Neural cell (in vitro differentiated cells): ENCODE results near the gene EAPP. TPM values are rescaled to one million over a fixed set of nuclear protein-coding genes. Genes with fewer than 3 reads are reported as not detected.
"Not testable (repeated sequence)": the region's sequence is repeated elsewhere in the genome, so short reads cannot be mapped to it uniquely, and the experiment has no call there.

Experiments used
- H2AFZ ChIP-seq: fragments of 200-600, 300-800 bp; sonication (generic), shearing (Covaris generic); 2 replicates; pipeline ENCODE4 v1.6.0; 2014; ENCODE audit warnings: low read depth, mild to moderate bottlenecking, antibody characterized with exemption, low read length, moderate library complexity
- H3F3A ChIP-seq: fragments of 200-600 bp; shearing (Covaris generic); 2 replicates; pipeline ENCODE4 v1.6.1; 2016; ENCODE audit warnings: mild to moderate bottlenecking, moderate library complexity, mixed read lengths, antibody characterized with exemption, low read length; ENCODE audit not compliant: insufficient read depth, poor library complexity, severe bottlenecking
- H3K27ac ChIP-seq: fragments of 200-600, 300-800 bp; sonication (generic), shearing (Covaris generic); 2 replicates; pipeline ENCODE4 v1.5.1; 2014; ENCODE audit warnings: mild to moderate bottlenecking, low read length, moderate library complexity
- H3K27me3 ChIP-seq: fragments of 300-800, 200-600 bp; sonication (generic), shearing (Covaris generic); 2 replicates; pipeline ENCODE4 v1.6.0; 2014; ENCODE audit warnings: mild to moderate bottlenecking, low read depth, low read length, moderate library complexity; ENCODE audit not compliant: insufficient read depth
- H3K36me3 ChIP-seq: fragments of 300-800, 200-600 bp; sonication (generic), shearing (Covaris generic); 2 replicates; pipeline ENCODE4 v1.5.1; 2014; ENCODE audit warnings: mild to moderate bottlenecking, antibody characterized with exemption, low read length, moderate library complexity; ENCODE audit not compliant: insufficient read depth
- H3K4me2 ChIP-seq: fragments of 300-800, 200-600 bp; sonication (generic), shearing (Covaris generic); 2 replicates; pipeline ENCODE4 v1.6.0; 2014; ENCODE audit warnings: mild to moderate bottlenecking, low read length
- H3K4me3 ChIP-seq: fragments of 300-800, 200-600 bp; sonication (generic), shearing (Covaris generic); 2 replicates; pipeline ENCODE4 v1.5.1; 2014; ENCODE audit warnings: mild to moderate bottlenecking, low read length, moderate library complexity
- H3K79me2 ChIP-seq: fragments of 200-600 bp; shearing (Covaris generic); replicated peaks from 2 replicates; pipeline ENCODE4 v1.6.0; 2014; ENCODE audit warnings: mild to moderate bottlenecking, low read length, moderate library complexity; ENCODE audit not compliant: insufficient read depth
- H3K9ac ChIP-seq: fragments of 300-800, 200-600 bp; sonication (generic), shearing (Covaris generic); 2 replicates; pipeline ENCODE4 v1.6.1; 2016; ENCODE audit warnings: mild to moderate bottlenecking, low read length, mixed read lengths
- H3K9me2 ChIP-seq: fragments of 200-600 bp; shearing (Covaris generic); 2 replicates; pipeline ENCODE4 v1.6.1; 2016; ENCODE audit warnings: mild to moderate bottlenecking, low read length, mixed read lengths; ENCODE audit not compliant: insufficient read depth
- H3K9me3 ChIP-seq: fragments of 200-600, 300-800 bp; sonication (generic), shearing (Covaris generic); 2 replicates; pipeline ENCODE4 v1.6.1; 2016; ENCODE audit warnings: mild to moderate bottlenecking, mixed run types, low read length, moderate library complexity, mixed read lengths
- H4K20me1 ChIP-seq: fragments of 200-600 bp; shearing (Covaris generic); 2 replicates; pipeline ENCODE4 v1.6.1; 2016; ENCODE audit warnings: mild to moderate bottlenecking, mixed run types; ENCODE audit not compliant: insufficient read depth
- EP300 ChIP-seq: fragments of 450-650 bp; conservative IDR thresholded peaks from 2 replicates; pipeline ENCODE4 v1.6.1; 2014; ENCODE audit warnings: antibody characterized with exemption, mild to moderate bottlenecking, moderate library complexity; ENCODE audit not compliant: poor library complexity, severe bottlenecking
- EZH2 ChIP-seq: fragments of 200-600, 300-800 bp; shearing (Covaris generic), sonication (generic); IDR thresholded peaks from 2 replicates; pipeline ENCODE4 v1.6.1; 2014; ENCODE audit warnings: antibody characterized with exemption, low read length, borderline replicate concordance, mild to moderate bottlenecking; ENCODE audit not compliant: insufficient read depth, poor library complexity, severe bottlenecking
- MXI1 ChIP-seq: fragments of 450-650 bp; conservative IDR thresholded peaks from 2 replicates; pipeline ENCODE4 v1.6.1; 2014; ENCODE audit warnings: antibody characterized with exemption, mild to moderate bottlenecking; ENCODE audit not compliant: poor library complexity, severe bottlenecking
- POLR2AphosphoS5 ChIP-seq: IDR thresholded peaks from 2 replicates; pipeline ENCODE4 v1.6.1; 2012
- RAD21 ChIP-seq: fragments of 450-650 bp; conservative IDR thresholded peaks from 2 replicates; pipeline ENCODE4 v1.6.1; 2014; ENCODE audit warnings: antibody characterized with exemption, mild to moderate bottlenecking, moderate library complexity
- SMC3 ChIP-seq: fragments of 450-650 bp; conservative IDR thresholded peaks from 2 replicates; pipeline ENCODE4 v1.6.1; 2014; ENCODE audit warnings: antibody characterized with exemption, mild to moderate bottlenecking, moderate library complexity; ENCODE audit not compliant: poor library complexity
- TAF1 ChIP-seq: IDR thresholded peaks from 2 replicates; pipeline ENCODE4 v1.6.1; 2012; ENCODE audit warnings: low read depth
- polyA plus RNA-seq: library from polyadenylated mRNA; depleted of rRNA; stranded (reverse); fragments of >200 nt; gene quantifications from 2 replicates; pipeline ENCODE4 v1.2.3, GENCODE V29; 2014
- TF ChIP-seq, protein P1 (sequence below): IDR thresholded peaks from 2 replicates; pipeline ENCODE4 v1.6.1; 2012; ENCODE audit warnings: borderline replicate concordance
- TF ChIP-seq, protein P2 (sequence below): fragments of 450-650 bp; IDR thresholded peaks from 2 replicates; pipeline ENCODE4 v1.5.1; 2014; ENCODE audit warnings: antibody characterized with exemption, mild to moderate bottlenecking, moderate library complexity; ENCODE audit not compliant: poor library complexity, severe bottlenecking

Gene EAPP
- polyA plus RNA-seq, 1 donor from 2014 or later: 112 TPM

DNA sequence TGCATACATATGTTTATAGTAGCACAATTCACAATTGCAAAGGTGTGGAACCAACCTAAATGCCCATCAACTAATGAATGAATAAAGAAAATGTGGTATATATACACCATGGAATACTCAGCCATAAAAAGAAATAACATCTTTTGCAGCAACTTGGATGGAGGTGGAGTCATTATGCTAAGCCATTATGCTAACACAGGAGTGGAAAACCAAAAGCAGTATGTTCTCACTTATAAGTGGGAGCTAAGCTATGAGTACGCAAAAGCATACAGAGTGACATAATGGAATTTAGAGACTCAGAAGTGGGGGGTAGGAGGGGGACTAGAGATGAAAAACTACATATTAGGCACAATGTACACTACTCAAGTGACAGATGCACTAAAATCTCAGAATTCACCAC lies 61.2 kb downstream of the EAPP start:
- H3F3A ChIP-seq: no peaks in the 10 kb centered on the region
- H3K79me2 ChIP-seq: no peaks in the 10 kb centered on the region
- H3K36me3 ChIP-seq: no peaks in the 10 kb centered on the region
- H3K9ac ChIP-seq: no peak overlapping the region
- H3K27ac ChIP-seq: no peak overlapping the region
- TF ChIP-seq POLR2AphosphoS5: no peak
- TF ChIP-seq, protein P1, sequence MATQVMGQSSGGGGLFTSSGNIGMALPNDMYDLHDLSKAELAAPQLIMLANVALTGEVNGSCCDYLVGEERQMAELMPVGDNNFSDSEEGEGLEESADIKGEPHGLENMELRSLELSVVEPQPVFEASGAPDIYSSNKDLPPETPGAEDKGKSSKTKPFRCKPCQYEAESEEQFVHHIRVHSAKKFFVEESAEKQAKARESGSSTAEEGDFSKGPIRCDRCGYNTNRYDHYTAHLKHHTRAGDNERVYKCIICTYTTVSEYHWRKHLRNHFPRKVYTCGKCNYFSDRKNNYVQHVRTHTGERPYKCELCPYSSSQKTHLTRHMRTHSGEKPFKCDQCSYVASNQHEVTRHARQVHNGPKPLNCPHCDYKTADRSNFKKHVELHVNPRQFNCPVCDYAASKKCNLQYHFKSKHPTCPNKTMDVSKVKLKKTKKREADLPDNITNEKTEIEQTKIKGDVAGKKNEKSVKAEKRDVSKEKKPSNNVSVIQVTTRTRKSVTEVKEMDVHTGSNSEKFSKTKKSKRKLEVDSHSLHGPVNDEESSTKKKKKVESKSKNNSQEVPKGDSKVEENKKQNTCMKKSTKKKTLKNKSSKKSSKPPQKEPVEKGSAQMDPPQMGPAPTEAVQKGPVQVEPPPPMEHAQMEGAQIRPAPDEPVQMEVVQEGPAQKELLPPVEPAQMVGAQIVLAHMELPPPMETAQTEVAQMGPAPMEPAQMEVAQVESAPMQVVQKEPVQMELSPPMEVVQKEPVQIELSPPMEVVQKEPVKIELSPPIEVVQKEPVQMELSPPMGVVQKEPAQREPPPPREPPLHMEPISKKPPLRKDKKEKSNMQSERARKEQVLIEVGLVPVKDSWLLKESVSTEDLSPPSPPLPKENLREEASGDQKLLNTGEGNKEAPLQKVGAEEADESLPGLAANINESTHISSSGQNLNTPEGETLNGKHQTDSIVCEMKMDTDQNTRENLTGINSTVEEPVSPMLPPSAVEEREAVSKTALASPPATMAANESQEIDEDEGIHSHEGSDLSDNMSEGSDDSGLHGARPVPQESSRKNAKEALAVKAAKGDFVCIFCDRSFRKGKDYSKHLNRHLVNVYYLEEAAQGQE: no peak
- TF ChIP-seq RAD21: no peak
- TF ChIP-seq EZH2: no peak
- TF ChIP-seq SMC3: no peak
- no peak for TF ChIP-seq MXI1
- no peak for TF ChIP-seq EP300
- TF ChIP-seq TAF1: no peak
- no peaks in the 10 kb centered on the region for H3K27me3 ChIP-seq
- no peaks in the 10 kb centered on the region for H3K9me2 ChIP-seq
- no peak overlapping the region for H2AFZ ChIP-seq
- H4K20me1 ChIP-seq: no peaks in the 10 kb centered on the region
- H3K9me3 ChIP-seq: no peaks in the 10 kb centered on the region
- no peak overlapping the region for H3K4me2 ChIP-seq
- no peak overlapping the region for H3K4me3 ChIP-seq

DNA sequence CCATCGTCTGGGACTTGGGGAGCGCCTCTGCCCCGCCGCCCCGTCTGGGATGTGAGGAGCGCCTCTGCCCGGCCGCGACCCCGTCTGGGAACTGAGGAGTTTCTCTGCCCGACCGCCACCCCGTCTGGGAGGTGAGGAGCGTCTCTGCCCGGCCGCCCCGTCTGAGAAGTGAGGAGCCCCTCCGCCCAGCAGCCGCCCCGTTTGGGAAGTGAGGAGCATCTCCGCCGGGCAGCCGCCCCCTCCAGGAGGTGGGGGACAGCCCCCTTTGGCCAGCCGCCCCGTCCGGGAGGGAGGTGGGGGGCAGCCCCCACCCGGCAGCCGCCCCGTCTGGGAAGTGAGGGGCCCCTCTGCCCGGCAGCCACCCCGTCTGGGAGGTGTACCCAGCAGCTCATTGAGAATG lies 63.5 kb downstream of the EAPP start:
- not testable (repeated sequence) for H3K4me2 ChIP-seq, H3K36me3 ChIP-seq, H3K79me2 ChIP-seq, H4K20me1 ChIP-seq, H3K9ac ChIP-seq, H3K4me3 ChIP-seq, H2AFZ ChIP-seq, H3K9me3 ChIP-seq, H3K27me3 ChIP-seq, H3K9me2 ChIP-seq, H3F3A ChIP-seq, H3K27ac ChIP-seq

DNA sequence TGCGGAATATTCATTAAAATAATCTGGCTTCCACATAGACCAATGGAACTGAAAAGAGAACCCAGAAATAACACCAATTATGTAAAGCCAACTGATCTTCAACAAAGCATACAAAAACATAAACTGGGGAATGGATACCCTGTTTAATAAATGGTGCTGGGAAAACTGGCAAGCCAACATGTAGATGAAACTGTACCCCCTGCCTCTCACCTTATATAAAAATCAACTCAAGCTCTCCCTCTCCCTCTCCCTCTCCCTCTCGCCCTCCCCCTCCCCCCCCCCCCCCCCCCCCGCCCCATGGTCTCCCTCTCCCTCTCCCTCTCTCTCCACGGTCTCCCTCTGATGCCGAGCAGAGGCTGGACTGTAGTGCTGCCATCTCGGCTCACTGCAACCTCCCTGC lies 64.3 kb downstream of the EAPP start:
- Histone ChIP-seq H4K20me1 (no peaks in the 10 kb centered on the region), H3K9me2 (no peaks in the 10 kb centered on the region), H2AFZ (no peak overlapping the region), H3K36me3 (no peaks in the 10 kb centered on the region), H3F3A (no peaks in the 10 kb centered on the region), H3K27ac (no peak overlapping the region), H3K9me3 (no peaks in the 10 kb centered on the region), H3K79me2 (no peaks in the 10 kb centered on the region), H3K27me3 (no peaks in the 10 kb centered on the region), H3K4me2 (no peak overlapping the region), H3K9ac (no peak overlapping the region), H3K4me3 (no peak overlapping the region)
- TF ChIP-seq, protein P1: no peak
- no peak for TF ChIP-seq TAF1
- no peak for TF ChIP-seq EP300
- no peak for TF ChIP-seq EZH2
- TF ChIP-seq, protein P2, sequence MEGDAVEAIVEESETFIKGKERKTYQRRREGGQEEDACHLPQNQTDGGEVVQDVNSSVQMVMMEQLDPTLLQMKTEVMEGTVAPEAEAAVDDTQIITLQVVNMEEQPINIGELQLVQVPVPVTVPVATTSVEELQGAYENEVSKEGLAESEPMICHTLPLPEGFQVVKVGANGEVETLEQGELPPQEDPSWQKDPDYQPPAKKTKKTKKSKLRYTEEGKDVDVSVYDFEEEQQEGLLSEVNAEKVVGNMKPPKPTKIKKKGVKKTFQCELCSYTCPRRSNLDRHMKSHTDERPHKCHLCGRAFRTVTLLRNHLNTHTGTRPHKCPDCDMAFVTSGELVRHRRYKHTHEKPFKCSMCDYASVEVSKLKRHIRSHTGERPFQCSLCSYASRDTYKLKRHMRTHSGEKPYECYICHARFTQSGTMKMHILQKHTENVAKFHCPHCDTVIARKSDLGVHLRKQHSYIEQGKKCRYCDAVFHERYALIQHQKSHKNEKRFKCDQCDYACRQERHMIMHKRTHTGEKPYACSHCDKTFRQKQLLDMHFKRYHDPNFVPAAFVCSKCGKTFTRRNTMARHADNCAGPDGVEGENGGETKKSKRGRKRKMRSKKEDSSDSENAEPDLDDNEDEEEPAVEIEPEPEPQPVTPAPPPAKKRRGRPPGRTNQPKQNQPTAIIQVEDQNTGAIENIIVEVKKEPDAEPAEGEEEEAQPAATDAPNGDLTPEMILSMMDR: no peak
- no peak for TF ChIP-seq RAD21
- TF ChIP-seq MXI1: no peak
- no peak for TF ChIP-seq POLR2AphosphoS5
- TF ChIP-seq SMC3: no peak
